Fibroblast of lung (primary cell): ENCODE measurements around the gene SFXN3. TPM values are rescaled to one million over a fixed set of nuclear protein-coding genes. Genes with fewer than 3 reads are reported as not detected.

Experiments used
- DNase-seq, 2 donors: peaks; one replicate each; pipeline versions ENCODE4 v3.0.0 to v3.0.0-alpha.2; 2010; ENCODE audit warnings: low read depth in 2 of 2
- H2AFZ ChIP-seq: 2 replicates; pipeline ENCODE4 v1.5.1; 2012; ENCODE audit warnings: low read length, control low read depth, inconsistent platforms
- H3K27ac ChIP-seq: 2 replicates; pipeline ENCODE4 v1.5.1; 2011; ENCODE audit warnings: low read length, control low read depth; ENCODE audit not compliant: insufficient read depth
- H3K27me3 ChIP-seq: 2 replicates; pipeline ENCODE4 v1.5.1; 2011; ENCODE audit warnings: mild to moderate bottlenecking, low read length; ENCODE audit not compliant: control insufficient read depth, insufficient read depth
- H3K36me3 ChIP-seq: 2 replicates; pipeline ENCODE4 v1.5.1; 2011; ENCODE audit warnings: low read length; ENCODE audit not compliant: control insufficient read depth, insufficient read depth
- H3K4me1 ChIP-seq: 2 replicates; pipeline ENCODE4 v1.5.1; 2011; ENCODE audit warnings: low read length; ENCODE audit not compliant: control insufficient read depth, insufficient read depth; ENCODE audit errors: extremely low read depth
- H3K4me2 ChIP-seq: 2 replicates; pipeline ENCODE4 v1.5.1; 2011; ENCODE audit warnings: low read length, control low read depth; ENCODE audit not compliant: insufficient read depth; ENCODE audit errors: extremely low read depth
- H3K4me3 ChIP-seq, 4 experiments: fragments of 200-600 bp in 1 of 4; sonication (generic) in 1 of 4; replicated peaks in 1 of 4; 2 replicates each; pipeline ENCODE4 v1.5.1; 2011 to 2016; ENCODE audit warnings: low read length in 4 of 4, low read depth in 3 of 4, mild to moderate bottlenecking in 3 of 4, control low read depth in 2 of 4, inconsistent platforms in 1 of 4, mixed read lengths in 1 of 4; ENCODE audit not compliant: insufficient read depth in 1 of 4; ENCODE audit errors: control extremely low read depth in 1 of 4
- H3K79me2 ChIP-seq: 2 replicates; pipeline ENCODE4 v1.5.1; 2012; ENCODE audit warnings: mild to moderate bottlenecking, low read length, inconsistent platforms; ENCODE audit not compliant: control insufficient read depth, insufficient read depth
- H3K9ac ChIP-seq: 2 replicates; pipeline ENCODE4 v1.5.1; 2011; ENCODE audit warnings: mild to moderate bottlenecking, low read length, control low read depth; ENCODE audit not compliant: insufficient read depth
- H3K9me3 ChIP-seq: 2 replicates; pipeline ENCODE4 v1.5.1; 2012; ENCODE audit warnings: low read depth, low read length; ENCODE audit not compliant: control insufficient read depth, insufficient read depth
- H4K20me1 ChIP-seq: 2 replicates; pipeline ENCODE4 v1.5.1; 2011; ENCODE audit warnings: low read length; ENCODE audit not compliant: control insufficient read depth, insufficient read depth; ENCODE audit errors: extremely low read depth
- EZH2 ChIP-seq: IDR thresholded peaks from 2 replicates; pipeline ENCODE4 v1.5.1; 2012; ENCODE audit warnings: low read length, control low read depth, mild to moderate bottlenecking; ENCODE audit errors: missing control alignments
- polyA plus RNA-seq, 2 donors: library from polyadenylated mRNA; depleted of rRNA in 1 of 2; stranded (reverse) in 1 of 2; unstranded in 1 of 2; fragments of >200 nt; gene quantifications; 2 replicates each; pipeline ENCODE4 v1.2.1, GENCODE V29; 2011 to 2012; ENCODE audit warnings: missing spikeins in 1 of 2
- total RNA-seq: library from RNA; depleted of rRNA; stranded (reverse); fragments of >200 nt; gene quantifications from 2 replicates; pipeline ENCODE4 v1.2.1, GENCODE V29; 2014
- TF ChIP-seq, protein P1 (sequence below), 2 donors: IDR thresholded peaks in 1 of 2; conservative IDR thresholded peaks in 1 of 2; 1 replicate in 1 of 2; 2 replicates in 1 of 2; pipeline ENCODE4 v1.5.1; 2011 to 2012; ENCODE audit warnings: low read length in 2 of 2, control low read depth in 1 of 2, inconsistent platforms in 1 of 2, low read depth in 1 of 2, mild to moderate bottlenecking in 1 of 2

SFXN3 gene
- total and polyA plus RNA-seq, 2 donors (not counting 1 experiment from before 2014, with no cell fraction given), result 55.0 to 79.3 TPM

GRCh38 chr10:101021692-101022251 is 9.3 kb upstream of the SFXN3 start:
- no peak for TF ChIP-seq EZH2
- TF ChIP-seq, protein P1, sequence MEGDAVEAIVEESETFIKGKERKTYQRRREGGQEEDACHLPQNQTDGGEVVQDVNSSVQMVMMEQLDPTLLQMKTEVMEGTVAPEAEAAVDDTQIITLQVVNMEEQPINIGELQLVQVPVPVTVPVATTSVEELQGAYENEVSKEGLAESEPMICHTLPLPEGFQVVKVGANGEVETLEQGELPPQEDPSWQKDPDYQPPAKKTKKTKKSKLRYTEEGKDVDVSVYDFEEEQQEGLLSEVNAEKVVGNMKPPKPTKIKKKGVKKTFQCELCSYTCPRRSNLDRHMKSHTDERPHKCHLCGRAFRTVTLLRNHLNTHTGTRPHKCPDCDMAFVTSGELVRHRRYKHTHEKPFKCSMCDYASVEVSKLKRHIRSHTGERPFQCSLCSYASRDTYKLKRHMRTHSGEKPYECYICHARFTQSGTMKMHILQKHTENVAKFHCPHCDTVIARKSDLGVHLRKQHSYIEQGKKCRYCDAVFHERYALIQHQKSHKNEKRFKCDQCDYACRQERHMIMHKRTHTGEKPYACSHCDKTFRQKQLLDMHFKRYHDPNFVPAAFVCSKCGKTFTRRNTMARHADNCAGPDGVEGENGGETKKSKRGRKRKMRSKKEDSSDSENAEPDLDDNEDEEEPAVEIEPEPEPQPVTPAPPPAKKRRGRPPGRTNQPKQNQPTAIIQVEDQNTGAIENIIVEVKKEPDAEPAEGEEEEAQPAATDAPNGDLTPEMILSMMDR (conservative IDR thresholded peaks at IDR 0.05 in 1 of 2, IDR thresholded peaks at IDR 0.05 in 1 of 2; ENCODE audit: low read depth in 1 of 2, low read length in 2 of 2), result no peak
- Histone ChIP-seq H2AFZ (no peak overlapping the region), H3K79me2 (no peaks in the 10 kb centered on the region), H3K4me1 (peaks cover 6% of the 10 kb centered on the region), H3K27ac (no peak overlapping the region), H3K4me2 (no peak overlapping the region), H3K9me3 (no peaks in the 10 kb centered on the region), H3K27me3 (no peaks in the 10 kb centered on the region), H3K4me3 (no peak overlapping the region), H3K9ac (no peak overlapping the region), H4K20me1 (no peaks in the 10 kb centered on the region), H3K36me3 (no peaks in the 10 kb centered on the region)
- DNase-seq, result no peak

DNA sequence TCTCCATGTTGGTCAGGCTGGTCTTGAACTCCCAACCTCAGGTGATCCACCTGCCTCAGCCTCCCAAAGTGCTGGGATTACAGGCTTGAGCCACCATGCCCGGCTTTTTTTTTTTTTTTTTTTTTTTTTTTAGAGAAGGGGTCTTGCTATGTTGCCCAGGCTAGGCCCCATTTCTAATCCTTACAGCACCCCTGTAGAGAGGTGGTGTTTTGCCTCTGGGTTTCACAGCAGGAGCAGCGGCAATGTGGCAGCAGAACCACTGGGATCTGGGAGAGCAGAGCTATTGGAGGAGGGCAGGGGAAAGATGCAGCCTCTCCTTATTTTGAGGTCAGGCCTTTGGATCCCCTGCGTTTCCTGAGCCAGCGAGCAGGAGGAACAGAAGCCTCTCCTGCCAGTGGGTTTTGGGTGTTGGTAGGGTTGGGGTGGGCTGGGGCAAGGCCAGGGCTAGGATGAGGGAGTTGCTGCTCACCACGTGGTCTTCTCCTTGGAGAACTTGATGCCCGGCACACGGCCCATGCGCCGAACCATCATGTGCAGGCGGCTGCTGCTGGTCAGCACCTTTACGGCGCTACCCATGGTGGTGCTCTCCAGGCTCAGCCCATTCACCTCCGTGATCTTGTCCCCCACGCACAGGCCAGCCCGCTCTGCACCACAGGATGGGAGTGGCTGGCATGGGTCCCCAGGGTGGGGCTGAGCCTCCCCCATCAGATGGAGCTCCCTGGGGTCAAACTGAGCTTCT is 7.9 kb upstream of the SFXN3 start:
- no peaks in the 10 kb centered on the region for H4K20me1 ChIP-seq
- no peaks in the 10 kb centered on the region for H3K79me2 ChIP-seq
- no peak overlapping the region for H2AFZ ChIP-seq
- peaks cover 4% of the 10 kb centered on the region for H3K4me1 ChIP-seq
- H3K9me3 ChIP-seq, result no peaks in the 10 kb centered on the region
- H3K27me3 ChIP-seq, result no peaks in the 10 kb centered on the region
- no peak overlapping the region for H3K9ac ChIP-seq
- DNase-seq, result no peak
- H3K4me3 ChIP-seq, result no peak overlapping the region
- H3K4me2 ChIP-seq, result no peak overlapping the region
- no peaks in the 10 kb centered on the region for H3K36me3 ChIP-seq
- no peak overlapping the region for H3K27ac ChIP-seq
- no peak for TF ChIP-seq EZH2
- TF ChIP-seq, protein P1 (conservative IDR thresholded peaks at IDR 0.05 in 1 of 2, IDR thresholded peaks at IDR 0.05 in 1 of 2; ENCODE audit: low read depth in 1 of 2, low read length in 2 of 2), result no peak

- no peak overlapping the region for H3K4me2 ChIP-seq
- no peaks in the 10 kb centered on the region for H4K20me1 ChIP-seq
- no peak for TF ChIP-seq EZH2
- TF ChIP-seq, protein P1 (conservative IDR thresholded peaks at IDR 0.05 in 1 of 2, IDR thresholded peaks at IDR 0.05 in 1 of 2; ENCODE audit: low read depth in 1 of 2, low read length in 2 of 2), result no peak
- no peaks in the 10 kb centered on the region for H3K9me3 ChIP-seq
- no peaks in the 10 kb centered on the region for H3K36me3 ChIP-seq
- no peak overlapping the region for H2AFZ ChIP-seq
- peaks cover 8% of the 10 kb centered on the region for H3K4me1 ChIP-seq
- no peak overlapping the region for H3K27ac ChIP-seq
- DNase-seq, result no peak
- no peaks in the 10 kb centered on the region for H3K27me3 ChIP-seq
- no peak overlapping the region for H3K9ac ChIP-seq
- H3K79me2 ChIP-seq, result no peaks in the 10 kb centered on the region
- H3K4me3 ChIP-seq, result no peak overlapping the region
Observed at GRCh38 chr10:101027106-101027720, 3.8 kb upstream of the SFXN3 start.
